ENCODE results near the gene TMOD2. TPM values are rescaled to one million over a fixed set of nuclear protein-coding genes. Genes with fewer than 3 reads are reported as not detected.

The TMOD2 gene
- total RNA-seq, 4 donors from 2014 or later: 7.8 to 18.7 (median 9.5) TPM

DNA sequence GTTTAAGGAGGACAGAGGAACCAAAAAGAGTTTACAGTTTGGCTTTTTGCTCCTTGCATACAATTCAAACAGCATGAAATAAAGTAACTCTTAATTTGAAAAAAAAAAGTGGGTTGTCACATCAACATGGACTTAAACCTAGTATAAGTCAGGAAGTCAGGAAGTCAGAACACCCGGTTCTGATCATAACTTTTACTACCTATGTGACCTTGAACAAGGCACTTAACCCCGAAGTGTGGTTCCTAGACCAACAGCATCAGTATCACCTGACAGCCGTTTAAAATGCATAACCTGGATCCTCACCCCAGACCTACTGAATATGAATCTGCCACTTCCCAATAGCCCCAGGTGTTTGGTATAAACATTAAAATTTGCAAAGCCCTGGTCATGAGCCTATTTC, 32.7 kb upstream of the TMOD2 start:
- 73% methylated on average over 3 of the region's 3 CpGs for WGBS
- no peak overlapping the region for H3K27ac ChIP-seq

DNA sequence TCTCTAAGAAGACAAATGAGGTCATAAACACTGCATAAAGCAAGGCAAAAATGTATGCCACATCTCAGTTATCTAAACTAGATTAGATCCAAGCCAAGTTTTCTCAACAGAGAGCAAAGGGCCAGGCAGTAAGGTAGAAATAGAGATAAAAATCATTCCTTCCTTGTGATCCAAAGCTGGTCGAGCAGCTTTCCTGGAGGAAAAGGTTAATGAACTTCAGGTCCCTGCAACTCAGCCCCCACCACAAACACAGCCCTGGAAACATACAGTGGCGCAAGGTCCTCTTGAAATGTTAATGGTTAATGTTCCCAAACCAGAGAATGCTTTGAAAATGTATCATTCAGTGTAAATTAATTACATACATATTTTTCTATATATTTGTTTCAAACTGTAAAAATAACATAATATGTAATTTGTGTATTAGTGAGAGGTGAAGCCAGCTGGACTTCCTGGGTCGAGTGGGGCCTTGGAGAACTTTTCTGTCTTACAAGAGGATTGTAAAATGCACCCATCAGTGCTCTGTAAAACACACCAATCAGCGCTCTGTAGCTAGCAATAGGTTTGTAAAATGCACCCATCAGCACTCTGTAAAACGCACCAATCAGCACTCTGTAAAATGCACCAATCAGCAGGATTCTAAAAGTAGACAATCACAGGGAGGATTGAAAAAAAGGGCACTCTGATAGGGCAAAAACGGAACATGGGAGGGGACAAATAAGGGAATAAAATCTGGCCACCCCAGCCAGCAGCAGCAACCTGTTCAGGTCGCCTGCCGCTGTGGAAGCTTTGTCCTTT, 31.0 kb upstream of the TMOD2 start:
- H3K4me3 ChIP-seq: no peak overlapping the region
- TF ChIP-seq POLR2A (IDR thresholded peaks at IDR 0.05) (no peak), EP300 (IDR thresholded peaks at IDR 0.05) (no peak), POLR2AphosphoS5 (IDR thresholded peaks at IDR 0.05) (no peak)
- TF ChIP-seq, protein P1, sequence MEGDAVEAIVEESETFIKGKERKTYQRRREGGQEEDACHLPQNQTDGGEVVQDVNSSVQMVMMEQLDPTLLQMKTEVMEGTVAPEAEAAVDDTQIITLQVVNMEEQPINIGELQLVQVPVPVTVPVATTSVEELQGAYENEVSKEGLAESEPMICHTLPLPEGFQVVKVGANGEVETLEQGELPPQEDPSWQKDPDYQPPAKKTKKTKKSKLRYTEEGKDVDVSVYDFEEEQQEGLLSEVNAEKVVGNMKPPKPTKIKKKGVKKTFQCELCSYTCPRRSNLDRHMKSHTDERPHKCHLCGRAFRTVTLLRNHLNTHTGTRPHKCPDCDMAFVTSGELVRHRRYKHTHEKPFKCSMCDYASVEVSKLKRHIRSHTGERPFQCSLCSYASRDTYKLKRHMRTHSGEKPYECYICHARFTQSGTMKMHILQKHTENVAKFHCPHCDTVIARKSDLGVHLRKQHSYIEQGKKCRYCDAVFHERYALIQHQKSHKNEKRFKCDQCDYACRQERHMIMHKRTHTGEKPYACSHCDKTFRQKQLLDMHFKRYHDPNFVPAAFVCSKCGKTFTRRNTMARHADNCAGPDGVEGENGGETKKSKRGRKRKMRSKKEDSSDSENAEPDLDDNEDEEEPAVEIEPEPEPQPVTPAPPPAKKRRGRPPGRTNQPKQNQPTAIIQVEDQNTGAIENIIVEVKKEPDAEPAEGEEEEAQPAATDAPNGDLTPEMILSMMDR (IDR thresholded peaks at IDR 0.05): no peak
- no peaks in the 10 kb centered on the region for H3K36me3 ChIP-seq
- no peaks in the 10 kb centered on the region for H3K9me3 ChIP-seq
- peaks cover 8% of the 10 kb centered on the region for H3K4me1 ChIP-seq
- H3K27ac ChIP-seq: no peak overlapping the region
- WGBS: 86% methylated on average over 8 of the region's 8 CpGs
- DNase-seq (ENCODE audit: low spot score in 2 of 2): no peak
- H3K27me3 ChIP-seq: no peaks in the 10 kb centered on the region

More for the DNA sequence above, 32.7 kb upstream of the TMOD2 start:
- H3K36me3 ChIP-seq: no peaks in the 10 kb centered on the region
- no peak for DNase-seq (ENCODE audit: low spot score in 2 of 2)
- no peaks in the 10 kb centered on the region for H3K9me3 ChIP-seq
- no peaks in the 10 kb centered on the region for H3K27me3 ChIP-seq
- no peak overlapping the region for H3K4me3 ChIP-seq
- TF ChIP-seq POLR2AphosphoS5 (IDR thresholded peaks at IDR 0.05): no peak
- TF ChIP-seq POLR2A (IDR thresholded peaks at IDR 0.05): no peak
- TF ChIP-seq EP300 (IDR thresholded peaks at IDR 0.05): no peak
- no peaks in the 10 kb centered on the region for H3K4me1 ChIP-seq

DNA sequence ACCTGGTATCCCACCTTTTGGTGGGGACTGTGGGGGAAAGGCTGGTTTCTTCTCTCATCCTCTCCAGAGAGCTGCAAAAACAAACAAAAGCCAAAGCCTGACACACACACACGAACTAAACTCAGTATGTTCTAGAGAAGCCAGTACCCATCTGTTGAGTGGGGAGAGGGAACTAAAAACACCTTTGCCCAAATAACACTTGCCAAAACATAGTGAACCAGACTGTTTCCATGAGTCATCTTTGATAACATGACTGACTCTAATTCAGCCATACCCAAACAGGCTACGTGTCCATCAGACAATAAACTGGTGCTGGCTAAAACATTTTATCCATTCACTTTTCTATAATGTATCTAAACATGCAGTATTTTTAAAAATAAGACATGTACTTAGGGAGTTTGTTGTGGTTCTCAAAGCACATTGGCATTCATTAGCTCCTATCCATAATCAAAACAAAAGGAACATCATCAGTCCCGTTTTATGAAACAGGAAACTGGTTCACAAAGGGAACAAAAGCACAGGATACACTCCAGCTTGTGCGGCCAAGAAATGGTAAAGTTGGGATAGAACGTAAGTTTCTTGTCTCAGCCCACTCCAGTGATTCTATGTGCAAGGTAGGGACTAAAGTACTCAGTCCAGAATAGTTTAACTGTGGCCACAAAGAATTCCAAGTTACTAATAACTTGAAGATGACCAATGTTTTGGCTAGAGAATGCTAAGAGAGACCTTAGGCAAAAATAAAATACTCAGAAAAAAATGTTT, 30.0 kb upstream of the TMOD2 start:
- TF ChIP-seq POLR2A (IDR thresholded peaks at IDR 0.05): no peak
- TF ChIP-seq, protein P1 (IDR thresholded peaks at IDR 0.05): no peak
- no peak for TF ChIP-seq EP300 (IDR thresholded peaks at IDR 0.05)
- no peak for TF ChIP-seq POLR2AphosphoS5 (IDR thresholded peaks at IDR 0.05)
- no peak overlapping the region for H3K4me3 ChIP-seq
- no peak for DNase-seq (ENCODE audit: low spot score in 2 of 2)
- H3K9me3 ChIP-seq: no peaks in the 10 kb centered on the region
- no peaks in the 10 kb centered on the region for H3K36me3 ChIP-seq
- peaks cover 14% of the 10 kb centered on the region for H3K4me1 ChIP-seq
- no peak overlapping the region for H3K27ac ChIP-seq
- H3K27me3 ChIP-seq: no peaks in the 10 kb centered on the region
- 49% methylated on average over 5 of the region's 5 CpGs for WGBS

DNA sequence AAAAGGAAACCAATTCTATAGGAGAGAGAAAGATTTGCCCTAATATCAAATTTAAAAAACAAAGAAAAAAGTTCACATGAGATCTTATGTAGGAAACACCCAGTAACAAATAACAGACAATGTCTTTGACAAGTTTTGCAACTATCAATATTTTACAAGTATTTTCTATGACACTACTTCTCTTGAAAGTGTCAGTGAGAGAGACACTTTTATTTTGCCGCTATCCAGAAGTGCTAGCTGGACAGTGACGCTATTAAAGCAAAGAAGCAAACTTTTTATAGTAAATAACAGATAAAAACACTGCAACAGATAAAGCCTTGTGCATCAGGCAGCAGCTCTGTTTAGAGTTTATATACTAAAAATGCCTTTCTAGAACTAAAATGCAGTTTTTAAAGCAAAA, 27.2 kb upstream of the TMOD2 start:
- DNase-seq (ENCODE audit: low spot score in 2 of 2): no peak
- no peak for TF ChIP-seq EP300 (IDR thresholded peaks at IDR 0.05)
- no peak for TF ChIP-seq POLR2AphosphoS5 (IDR thresholded peaks at IDR 0.05)
- TF ChIP-seq, protein P1 (IDR thresholded peaks at IDR 0.05): no peak
- TF ChIP-seq POLR2A (IDR thresholded peaks at IDR 0.05): no peak
- Histone ChIP-seq H3K27ac (no peak overlapping the region), H3K36me3 (no peaks in the 10 kb centered on the region), H3K9me3 (no peaks in the 10 kb centered on the region), H3K27me3 (no peaks in the 10 kb centered on the region), H3K4me1 (peaks cover 24% of the 10 kb centered on the region), H3K4me3 (no peak overlapping the region)
- 86% methylated on average over 2 of the region's 2 CpGs for WGBS

DNA sequence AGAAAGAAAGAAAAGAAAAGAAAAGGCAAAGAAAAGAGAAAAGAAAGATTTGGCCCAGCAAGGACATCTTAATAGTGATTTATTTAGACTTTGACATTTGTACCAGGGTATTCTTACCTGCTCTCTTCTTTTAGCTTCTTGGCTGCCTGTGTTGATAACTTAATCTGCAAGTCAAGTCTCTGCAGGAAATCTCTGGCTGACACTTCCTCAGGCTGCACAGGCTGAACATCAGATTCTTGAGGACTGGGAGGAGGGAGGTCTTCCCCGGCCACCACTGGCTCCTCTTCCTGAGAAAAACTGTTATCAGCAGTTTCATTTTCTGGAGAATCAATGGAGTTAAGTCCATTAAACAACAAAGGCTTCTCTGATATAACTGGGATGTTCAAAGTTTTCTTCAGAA, 26.7 kb upstream of the TMOD2 start:
- TF ChIP-seq, protein P1 (IDR thresholded peaks at IDR 0.05): no peak
- no peak for TF ChIP-seq EP300 (IDR thresholded peaks at IDR 0.05)
- TF ChIP-seq POLR2AphosphoS5 (IDR thresholded peaks at IDR 0.05): no peak
- TF ChIP-seq POLR2A (IDR thresholded peaks at IDR 0.05): no peak
- Histone ChIP-seq H3K9me3 (no peaks in the 10 kb centered on the region), H3K4me3 (no peak overlapping the region), H3K4me1 (peaks cover 24% of the 10 kb centered on the region), H3K27me3 (no peaks in the 10 kb centered on the region), H3K27ac (no peak overlapping the region), H3K36me3 (no peaks in the 10 kb centered on the region)
- WGBS: 21% methylated on average over 1 of the region's 1 CpG
- no peak for DNase-seq (ENCODE audit: low spot score in 2 of 2)

Data from suprapubic skin (tissue), 4 donors.